NCI-H1436 (cell line): ENCODE measurements around the gene KRTAP12-2.
"Not testable (repeated sequence)": the region's sequence is repeated elsewhere in the genome, so short reads cannot be mapped to it uniquely, and the experiment has no call there.

ENCODE experiments used
- DNase-seq: peaks from one replicate; lab custom pipeline; 2025; lab: John Stamatoyannopoulos, UW

KRTAP12-2 gene

GRCh38 chr21:44650265-44650972, 16.3 kb downstream of the KRTAP12-2 start:
- no peak for DNase-seq

- DNase-seq = no peak
These were observed 17.1 kb downstream of the KRTAP12-2 start for GRCh38 chr21:44649521-44650100.

- DNase-seq = no peak
These were observed 18.0 kb downstream of the KRTAP12-2 start for GRCh38 chr21:44648557-44649311.

GRCh38 chr21:44647222-44647552, 19.5 kb downstream of the KRTAP12-2 start:
- DNase-seq = no peak

- DNase-seq = not testable (repeated sequence)
These were observed 20.1 kb downstream of the KRTAP12-2 start, which contains the start of gene KRTAP10-11 for GRCh38 chr21:44646366-44647221. KRTAP10-11 (plus strand) TSS chr21:44646414; CDS start chr21:44646459, 45 bp downstream.

- no peak for DNase-seq
These were observed 21.8 kb downstream of the KRTAP12-2 start for GRCh38 chr21:44644878-44645277.

- no peak for DNase-seq
These were observed 22.9 kb downstream of the KRTAP12-2 start for GRCh38 chr21:44643741-44644310.

GRCh38 chr21:44640761-44641160, 26.0 kb downstream of the KRTAP12-2 start:
- no peak for DNase-seq

GRCh38 chr21:44639331-44639655, 27.4 kb downstream of the KRTAP12-2 start:
- no peak for DNase-seq

GRCh38 chr21:44638506-44639330, 28.0 kb downstream of the KRTAP12-2 start:
- DNase-seq = not testable (repeated sequence)

GRCh38 chr21:44637851-44638348, 28.8 kb downstream of the KRTAP12-2 start:
- DNase-seq = not testable (repeated sequence)

- DNase-seq = no peak
These were observed 29.5 kb downstream of the KRTAP12-2 start, which contains the start of gene KRTAP10-10 for GRCh38 chr21:44637018-44637850. KRTAP10-10 (plus strand) TSS chr21:44637356; CDS start chr21:44637418, 62 bp downstream.

GRCh38 chr21:44636209-44637017, 30.3 kb downstream of the KRTAP12-2 start:
- no peak for DNase-seq

- DNase-seq = no peak
These were observed 34.7 kb downstream of the KRTAP12-2 start for GRCh38 chr21:44632067-44632466.

GRCh38 chr21:44630440-44630839, 36.3 kb downstream of the KRTAP12-2 start:
- DNase-seq = no peak

- DNase-seq = no peak
These were observed 37.9 kb downstream of the KRTAP12-2 start for GRCh38 chr21:44628707-44629391.

- not testable (repeated sequence) for DNase-seq
These were observed 38.9 kb downstream of the KRTAP12-2 start for GRCh38 chr21:44627831-44628233.

GRCh38 chr21:44627181-44627822, 39.4 kb downstream of the KRTAP12-2 start:
- not testable (repeated sequence) for DNase-seq
